ENCODE measurements around the gene SCAMP5. TPM values are rescaled to one million over a fixed set of nuclear protein-coding genes. Genes with fewer than 3 reads are reported as not detected.

SCAMP5 gene
- total RNA-seq, 2 experiments from 2014 or later = 0.65 to 1.1 TPM

DNA sequence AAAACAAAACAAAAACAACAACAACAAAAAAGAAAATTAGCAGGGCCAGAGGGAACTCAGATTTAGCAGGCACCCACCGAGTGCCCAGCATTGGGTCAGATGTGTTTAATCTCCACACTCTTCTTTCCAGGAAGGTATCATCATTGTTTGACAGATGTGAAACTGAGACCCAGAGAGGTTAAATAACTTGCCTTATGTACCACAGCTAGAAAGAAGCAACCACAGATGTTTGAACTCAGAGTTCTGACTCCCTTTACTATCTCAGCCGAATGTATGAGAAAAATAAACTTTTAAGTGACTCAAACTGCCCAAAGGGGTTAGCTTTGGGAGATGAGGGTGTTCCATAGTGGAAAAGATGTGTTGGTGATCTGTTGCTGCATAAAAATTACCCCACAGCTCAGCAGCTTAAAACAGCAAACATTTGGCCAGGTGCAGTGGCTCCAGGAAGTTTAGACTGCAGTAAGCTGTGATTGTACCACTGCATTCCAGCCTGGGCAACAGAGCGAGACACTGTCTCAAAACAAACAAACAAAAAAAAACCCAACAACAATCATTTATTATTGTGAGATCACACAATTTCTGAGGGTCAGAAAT, 34.3 kb upstream of the SCAMP5 start:
- H3K4me3 Mint-ChIP-seq = no peak overlapping the region
- H3K9me3 Mint-ChIP-seq = no peaks in the 10 kb centered on the region
- intact Hi-C loops (cut with micrococcal nuclease) = no loop called here
- peak; percentile 41 for DNase-seq
- H3K27ac Mint-ChIP-seq = peak overlapping the region; percentile 67
- H3K4me1 Mint-ChIP-seq (ENCODE audit: low read depth) = peaks cover 40% of the 10 kb centered on the region
- ATAC-seq = peak; percentile 55
- POLR2A ChIA-PET = no interaction called here
- TF ChIP-seq, protein P1, sequence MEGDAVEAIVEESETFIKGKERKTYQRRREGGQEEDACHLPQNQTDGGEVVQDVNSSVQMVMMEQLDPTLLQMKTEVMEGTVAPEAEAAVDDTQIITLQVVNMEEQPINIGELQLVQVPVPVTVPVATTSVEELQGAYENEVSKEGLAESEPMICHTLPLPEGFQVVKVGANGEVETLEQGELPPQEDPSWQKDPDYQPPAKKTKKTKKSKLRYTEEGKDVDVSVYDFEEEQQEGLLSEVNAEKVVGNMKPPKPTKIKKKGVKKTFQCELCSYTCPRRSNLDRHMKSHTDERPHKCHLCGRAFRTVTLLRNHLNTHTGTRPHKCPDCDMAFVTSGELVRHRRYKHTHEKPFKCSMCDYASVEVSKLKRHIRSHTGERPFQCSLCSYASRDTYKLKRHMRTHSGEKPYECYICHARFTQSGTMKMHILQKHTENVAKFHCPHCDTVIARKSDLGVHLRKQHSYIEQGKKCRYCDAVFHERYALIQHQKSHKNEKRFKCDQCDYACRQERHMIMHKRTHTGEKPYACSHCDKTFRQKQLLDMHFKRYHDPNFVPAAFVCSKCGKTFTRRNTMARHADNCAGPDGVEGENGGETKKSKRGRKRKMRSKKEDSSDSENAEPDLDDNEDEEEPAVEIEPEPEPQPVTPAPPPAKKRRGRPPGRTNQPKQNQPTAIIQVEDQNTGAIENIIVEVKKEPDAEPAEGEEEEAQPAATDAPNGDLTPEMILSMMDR (IDR thresholded peaks at IDR 0.05) = no peak
- no peaks in the 10 kb centered on the region for H3K36me3 Mint-ChIP-seq (ENCODE audit: low read depth)
- CTCF ChIA-PET = interaction anchor here (0.8 to 6.9 kb wide), 5 partner anchors 11 to 243 kb away, joined by 3 to 36 read pairs (median 4); no protein-coding TSS in a partner anchor
- peaks cover 35% of the 10 kb centered on the region for H3K27me3 Mint-ChIP-seq

DNA sequence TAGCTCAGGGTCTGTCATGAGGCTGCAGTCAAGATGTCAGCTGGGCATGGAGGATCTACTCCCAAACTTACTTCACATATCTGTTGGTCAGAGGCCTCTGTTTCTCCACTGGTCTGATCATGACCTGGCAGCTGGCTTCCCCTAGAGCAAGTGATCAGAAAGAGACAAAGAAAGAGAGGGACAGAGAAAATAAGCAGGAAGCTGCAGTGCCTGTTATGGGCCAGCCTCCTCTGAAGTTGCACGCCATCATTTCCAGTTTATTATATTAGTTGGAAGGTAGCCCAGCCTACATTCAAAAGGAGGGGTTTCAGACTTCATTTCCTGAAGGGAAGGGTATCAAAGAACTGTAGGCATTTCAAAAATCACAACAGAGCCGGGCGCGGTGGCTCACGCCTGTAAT, 33.7 kb upstream of the SCAMP5 start:
- intact Hi-C loops (cut with micrococcal nuclease) = no loop called here

DNA sequence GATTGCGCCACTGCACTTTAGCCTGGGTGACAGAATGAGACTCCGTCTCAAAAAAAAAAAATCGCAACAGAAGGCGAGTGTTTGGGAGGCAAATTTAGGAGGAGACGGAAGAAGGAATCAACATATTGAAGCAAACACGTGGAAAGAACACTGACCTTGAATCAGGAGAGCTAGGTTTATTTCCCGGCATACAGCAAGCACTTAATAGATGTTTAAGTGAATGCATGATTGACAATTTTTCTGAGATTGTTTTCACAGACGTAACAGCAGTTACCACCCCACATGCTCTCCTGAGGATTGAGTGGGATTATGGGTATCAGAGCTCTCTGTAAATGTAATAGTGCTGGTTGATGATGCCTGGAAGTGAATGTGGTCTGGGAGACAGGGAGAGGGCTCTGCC, 33.1 kb upstream of the SCAMP5 start:
- Mint-ChIP-seq H3K4me1 (ENCODE audit: low read depth) (peaks cover 40% of the 10 kb centered on the region), H3K4me3 (no peak overlapping the region), H3K36me3 (ENCODE audit: low read depth) (no peaks in the 10 kb centered on the region), H3K27ac (no peak overlapping the region), H3K9me3 (no peaks in the 10 kb centered on the region), H3K27me3 (peaks cover 35% of the 10 kb centered on the region)
- CTCF ChIA-PET = interaction anchor here (1.4 to 6.9 kb wide), 2 partner anchors 12 to 23 kb away, joined by 3 to 36 read pairs; no protein-coding TSS in a partner anchor
- POLR2A ChIA-PET = no interaction called here
- TF ChIP-seq, protein P1 (IDR thresholded peaks at IDR 0.05) = no peak
- DNase-seq (no peak), ATAC-seq (no peak)
- intact Hi-C loops (cut with micrococcal nuclease) = no loop called here

More for the DNA sequence above, 33.7 kb upstream of the SCAMP5 start:
- H3K36me3 Mint-ChIP-seq (ENCODE audit: low read depth) = no peaks in the 10 kb centered on the region
- no peaks in the 10 kb centered on the region for H3K9me3 Mint-ChIP-seq
- H3K4me1 Mint-ChIP-seq (ENCODE audit: low read depth) = peaks cover 40% of the 10 kb centered on the region
- POLR2A ChIA-PET = no interaction called here
- no peak overlapping the region for H3K4me3 Mint-ChIP-seq
- H3K27me3 Mint-ChIP-seq = peaks cover 35% of the 10 kb centered on the region
- peak overlapping the region; percentile 67 for H3K27ac Mint-ChIP-seq
- CTCF ChIA-PET = interaction anchor here (0.8 to 6.9 kb wide), 4 partner anchors 11 to 26 kb away, joined by 3 to 36 read pairs (median 4); no protein-coding TSS in a partner anchor
- TF ChIP-seq, protein P1 (IDR thresholded peaks at IDR 0.05) = no peak
- no peak for ATAC-seq
- no peak for DNase-seq

DNA sequence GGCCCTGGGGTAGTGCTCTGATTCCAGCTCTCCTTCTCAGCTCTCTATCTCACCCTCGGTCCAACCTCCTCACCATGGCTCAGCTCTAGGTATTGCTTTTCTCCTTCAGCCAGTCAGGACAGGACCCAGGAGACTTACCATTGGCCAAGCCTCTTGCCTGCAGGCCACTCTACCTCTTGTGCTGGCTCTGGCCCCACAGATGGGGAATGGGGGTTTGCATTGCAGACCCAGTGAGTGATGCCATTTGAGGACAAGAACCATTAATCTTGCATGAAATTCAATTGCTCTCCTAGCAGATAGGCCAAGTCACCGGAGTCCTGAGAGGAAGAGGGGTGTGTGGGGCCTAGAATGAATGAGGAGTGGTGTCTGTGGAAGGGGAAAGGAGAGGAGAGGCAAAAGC, 32.7 kb upstream of the SCAMP5 start:
- CTCF ChIA-PET = interaction anchor here (1.4 to 6.9 kb wide), 2 partner anchors 12 to 23 kb away, joined by 3 to 36 read pairs; no protein-coding TSS in a partner anchor
- ATAC-seq = no peak
- POLR2A ChIA-PET = no interaction called here

DNA sequence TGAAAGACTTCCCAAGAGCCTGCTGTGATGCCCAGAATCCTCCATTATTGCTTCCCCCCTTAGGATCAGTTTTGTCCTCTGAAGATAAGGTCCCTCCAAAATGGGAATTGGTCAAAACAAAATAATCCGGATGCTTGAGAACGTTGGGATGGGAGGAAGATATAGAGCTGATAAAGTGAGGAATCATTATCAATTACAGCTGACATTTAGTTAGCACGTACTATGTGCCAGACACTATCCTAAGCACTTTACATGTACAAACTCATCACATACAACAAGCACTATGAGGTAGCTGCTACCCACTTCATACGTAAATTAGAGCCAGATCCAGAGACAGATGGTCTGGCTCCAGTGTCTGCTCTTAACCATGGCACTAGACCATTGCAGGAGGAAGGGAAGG, 32.1 kb upstream of the SCAMP5 start:
- no peaks in the 10 kb centered on the region for H3K9me3 Mint-ChIP-seq
- H3K4me3 Mint-ChIP-seq = no peak overlapping the region
- H3K27ac Mint-ChIP-seq = no peak overlapping the region
- ChIA-PET CTCF (interaction anchor here (6.9 kb wide), 1 partner anchor 13 kb away, joined by 36 read pairs; no protein-coding TSS in a partner anchor), POLR2A (interaction anchor here (0.7 to 1.1 kb wide), 2 partner anchors 216 to 241 kb away, joined by 3 read pairs; no protein-coding TSS in a partner anchor)
- H3K4me1 Mint-ChIP-seq (ENCODE audit: low read depth) = peaks cover 32% of the 10 kb centered on the region
- intact Hi-C loops (cut with micrococcal nuclease) = no loop called here
- no peak for ATAC-seq
- H3K36me3 Mint-ChIP-seq (ENCODE audit: low read depth) = no peaks in the 10 kb centered on the region
- peaks cover 27% of the 10 kb centered on the region for H3K27me3 Mint-ChIP-seq
- DNase-seq = no peak
- TF ChIP-seq, protein P1 (IDR thresholded peaks at IDR 0.05) = no peak

More for the DNA sequence above, 32.7 kb upstream of the SCAMP5 start:
- DNase-seq = no peak
- Mint-ChIP-seq H3K36me3 (ENCODE audit: low read depth) (no peaks in the 10 kb centered on the region), H3K4me1 (ENCODE audit: low read depth) (peaks cover 36% of the 10 kb centered on the region), H3K27me3 (peaks cover 31% of the 10 kb centered on the region), H3K27ac (no peak overlapping the region), H3K4me3 (no peak overlapping the region), H3K9me3 (no peaks in the 10 kb centered on the region)
- intact Hi-C loops (cut with micrococcal nuclease) = no loop called here
- TF ChIP-seq, protein P1 (IDR thresholded peaks at IDR 0.05) = no peak
